ENCODE data around the gene TRNAU1AP.
"Not testable (repeated sequence)": the region's sequence is repeated elsewhere in the genome, so short reads cannot be mapped to it uniquely, and the experiment has no call there.

Gene TRNAU1AP

DNA sequence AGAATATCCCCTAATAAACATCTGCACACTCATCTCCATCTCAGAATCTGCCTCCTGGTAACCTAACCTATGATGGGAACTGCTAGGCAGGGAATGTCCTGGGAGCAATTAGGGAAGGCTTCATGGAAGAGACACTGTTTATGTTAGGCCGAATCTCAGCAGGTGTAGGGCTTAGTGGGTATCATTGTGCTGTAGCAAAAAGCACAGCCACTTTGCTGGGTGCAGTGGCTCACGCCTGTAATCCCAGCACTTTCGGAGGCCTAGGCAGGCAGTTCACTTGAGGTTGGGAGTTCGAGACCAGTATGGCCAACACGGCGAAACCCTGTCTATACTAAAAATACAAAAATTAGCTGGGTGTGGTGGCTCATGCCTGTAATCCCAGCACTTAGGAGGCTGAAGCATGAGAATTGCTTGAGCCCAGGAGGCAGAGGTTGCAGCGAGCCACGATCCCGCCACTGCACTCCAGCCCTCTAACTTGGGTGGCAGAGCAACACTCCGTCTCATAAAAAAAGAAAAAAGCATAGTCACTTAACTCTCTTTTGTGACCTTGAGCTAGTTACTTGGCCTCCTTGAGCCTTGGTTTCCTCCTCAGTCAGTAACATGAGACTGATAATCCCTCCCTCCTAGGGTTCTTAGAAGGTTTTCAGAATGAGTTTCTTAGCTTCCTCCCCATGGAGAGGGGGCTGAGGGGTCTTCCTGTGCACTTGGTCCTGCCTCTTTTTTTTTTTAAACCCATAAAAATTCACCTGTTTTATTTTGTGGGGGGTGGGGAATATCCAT is 42.7 kb downstream of the TRNAU1AP start:
- no peak overlapping the region for H3K4me3 ChIP-seq (ENCODE audit: low read length)
- TF ChIP-seq ZNF274 (IDR thresholded peaks at IDR 0.05; ENCODE audit: low read depth, low read length), result no peak

- H3K4me3 ChIP-seq (ENCODE audit: low read length), result not testable (repeated sequence)
Observed at GRCh38 chr1:28596276-28596675, 43.4 kb downstream of the TRNAU1AP start.

DNA sequence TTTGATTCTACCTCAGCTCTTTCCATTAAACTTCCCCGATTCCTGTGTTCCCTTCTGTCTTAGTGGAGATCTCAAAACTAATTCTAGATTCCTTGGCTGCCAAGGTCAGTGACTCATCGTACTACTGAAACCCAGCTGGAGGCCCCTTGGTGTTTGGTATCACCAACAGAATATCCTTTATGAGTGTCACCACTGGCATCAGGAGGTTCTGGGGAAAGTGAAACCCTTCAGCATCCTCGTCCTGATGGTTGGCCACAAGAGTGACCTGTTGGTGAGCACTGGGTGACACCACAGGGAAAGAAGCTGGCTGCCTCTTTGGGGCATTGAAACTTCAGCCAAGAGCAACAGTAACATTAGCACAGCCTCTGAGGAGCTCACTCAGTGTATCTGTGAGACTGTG is 48.8 kb downstream of the TRNAU1AP start:
- no peak overlapping the region for H3K4me3 ChIP-seq (ENCODE audit: low read length)

GRCh38 chr1:28602536-28603439 is 49.9 kb downstream of the TRNAU1AP start:
- TF ChIP-seq ZNF274 (IDR thresholded peaks at IDR 0.05; ENCODE audit: low read depth, low read length), result no peak
- H3K4me3 ChIP-seq (ENCODE audit: low read length), result no peak overlapping the region

More for the DNA sequence above, 48.8 kb downstream of the TRNAU1AP start:
- TF ChIP-seq ZNF274 (IDR thresholded peaks at IDR 0.05; ENCODE audit: low read depth, low read length), result no peak

DNA sequence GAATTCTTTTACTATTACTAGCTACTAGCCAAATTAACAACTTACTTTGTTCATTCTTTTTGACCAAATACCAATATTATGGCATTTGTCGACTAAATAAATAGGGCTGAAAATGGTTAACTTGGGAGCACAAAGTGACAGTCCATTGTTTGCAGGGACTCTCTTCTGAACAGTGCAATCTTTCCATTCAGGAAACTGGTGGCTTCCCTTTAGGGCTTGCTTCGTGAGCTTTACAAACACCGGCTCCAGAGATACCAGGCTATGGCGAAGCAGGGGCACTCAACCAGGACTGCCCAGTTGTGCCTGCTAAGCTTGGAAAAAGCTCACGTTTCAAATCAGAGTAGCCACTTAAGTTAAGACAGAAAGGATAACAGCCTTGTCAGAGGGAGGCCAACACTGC is 51.5 kb downstream of the TRNAU1AP start:
- no peak for TF ChIP-seq ZNF274 (IDR thresholded peaks at IDR 0.05; ENCODE audit: low read depth, low read length)

DNA sequence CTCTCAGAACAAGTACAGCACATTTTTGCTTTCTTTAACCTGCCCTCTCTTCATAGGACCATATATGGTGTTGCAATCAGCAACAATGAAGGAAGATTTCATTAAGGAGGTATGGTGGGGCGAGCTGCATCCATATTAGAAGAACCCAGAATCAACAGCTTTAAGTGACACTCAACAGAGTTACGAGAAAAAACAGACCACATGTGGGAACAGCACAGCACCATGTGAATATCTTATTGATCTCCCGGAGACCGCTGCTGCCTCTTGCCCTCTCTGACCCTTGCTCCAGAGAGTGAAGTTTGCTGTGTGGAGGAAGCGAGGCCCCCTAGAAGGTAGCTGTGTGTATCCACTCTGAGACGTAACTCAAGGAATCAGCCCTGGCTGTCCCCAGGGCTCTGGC is 52.1 kb downstream of the TRNAU1AP start:
- H3K4me3 ChIP-seq (ENCODE audit: low read length), result no peak overlapping the region
- no peak for TF ChIP-seq ZNF274 (IDR thresholded peaks at IDR 0.05; ENCODE audit: low read depth, low read length)

More for the DNA sequence above, 51.5 kb downstream of the TRNAU1AP start:
- H3K4me3 ChIP-seq (ENCODE audit: low read length), result no peak overlapping the region

- no peak overlapping the region for H3K4me3 ChIP-seq (ENCODE audit: low read length)
- TF ChIP-seq ZNF274 (IDR thresholded peaks at IDR 0.05; ENCODE audit: low read depth, low read length), result no peak
Observed at GRCh38 chr1:28606771-28607170, 53.9 kb downstream of the TRNAU1AP start.

GRCh38 chr1:28613175-28613574 is 60.3 kb downstream of the TRNAU1AP start:
- TF ChIP-seq ZNF274 (IDR thresholded peaks at IDR 0.05; ENCODE audit: low read depth, low read length), result no peak
- no peak overlapping the region for H3K4me3 ChIP-seq (ENCODE audit: low read length)
